GM12878 (cell line): ENCODE results near the gene MYOM3. TPM values are rescaled to one million over a fixed set of nuclear protein-coding genes. Genes with fewer than 3 reads are reported as not detected.

Experiments
- ATAC-seq: fragments of 200-7000 bp; cut with Tn5 transposase; 3 replicates; pipeline ENCODE4 v1.9.1; 2020; ENCODE audit warnings: mild to moderate bottlenecking, moderate library complexity
- BruUV-seq: library from RNA; stranded (reverse); fragments of 400-500 nt; replicated peaks from 2 replicates; lab custom pipeline; 2021; lab: Mats Ljungman, UMichigan
- CTCF ChIA-PET: fragments of 300-600 bp; sonication (Branson Sonifier 250); formaldehyde crosslinking; extraction: SDS; loops from one replicate; lab custom pipeline; 2021; ENCODE audit warnings: inconsistent platforms; lab: Yijun Ruan, JAX
- POLR2A ChIA-PET: fragments of 350-600 bp; formaldehyde crosslinking; extraction: SDS; loops from one replicate; lab custom pipeline; 2021; ENCODE audit warnings: inconsistent platforms; lab: Charles Lee
- RAD21 ChIA-PET: fragments of 300-600 bp; sonication (Branson Sonifier 250); formaldehyde crosslinking; loops from one replicate; lab custom pipeline; 2023; ENCODE audit warnings: antibody characterized with exemption; ENCODE audit not compliant: unreplicated experiment; lab: Charles Lee
- SMC1A ChIA-PET: fragments of 300-600 bp; sonication (Branson Sonifier 250); formaldehyde crosslinking; loops from one replicate; lab custom pipeline; 2023; ENCODE audit not compliant: unreplicated experiment, uncharacterized antibody; lab: Charles Lee
- DNase-seq: peaks from one replicate; pipeline ENCODE4 v3.0.0-alpha.2; 2011; ENCODE audit warnings: low read depth, low spot score
- FAIRE-seq: peaks from 3 replicates; lab custom pipeline; 2011; peaks lifted over from hg19 to GRCh38; lab: Jason Lieb, UNC
- H2AFZ ChIP-seq: 2 replicates; pipeline ENCODE4 v1.6.0; 2011; ENCODE audit warnings: low read depth, low read length, control low read depth; ENCODE audit not compliant: control insufficient read depth
- H3K27ac ChIP-seq: 2 replicates; pipeline ENCODE4 v1.5.1; 2011; ENCODE audit warnings: control low read depth; ENCODE audit not compliant: control insufficient read depth, insufficient read depth
- H3K27me3 ChIP-seq, 2 experiments: replicated peaks in 1 of 2; 2 replicates each; pipeline versions ENCODE4 v1.6.0 to v1.6.1; 2011; ENCODE audit warnings: low read length in 1 of 2; ENCODE audit not compliant: control insufficient read depth in 2 of 2, insufficient read depth in 2 of 2
- H3K36me3 ChIP-seq, 2 experiments: 2 replicates each; pipeline ENCODE4 v1.5.1; 2011; ENCODE audit warnings: low read length in 1 of 2; ENCODE audit not compliant: control insufficient read depth in 2 of 2, insufficient read depth in 2 of 2
- H3K4me1 ChIP-seq: 2 replicates; pipeline ENCODE4 v1.6.1; 2011; ENCODE audit warnings: mild to moderate bottlenecking, low read length, moderate library complexity, mixed read lengths; ENCODE audit not compliant: control insufficient read depth, insufficient read depth
- H3K4me2 ChIP-seq: 2 replicates; pipeline ENCODE4 v1.6.0; 2011; ENCODE audit warnings: control low read depth; ENCODE audit not compliant: control insufficient read depth, insufficient read depth
- H3K4me3 ChIP-seq: fragments of 200-600 bp; sonication (generic); 2 replicates; pipeline ENCODE4 v1.5.1; 2016
- H3K79me2 ChIP-seq: 2 replicates; pipeline ENCODE4 v1.6.0; 2011; ENCODE audit warnings: low read length; ENCODE audit not compliant: control insufficient read depth, insufficient read depth
- H3K9ac ChIP-seq: 2 replicates; pipeline ENCODE4 v1.8.0; 2011; ENCODE audit warnings: low read length, control low read depth, mixed read lengths; ENCODE audit not compliant: control insufficient read depth, insufficient read depth
- H3K9me3 ChIP-seq: replicated peaks from 3 replicates; pipeline ENCODE4 v1.5.1; 2011; ENCODE audit warnings: mild to moderate bottlenecking, low read length; ENCODE audit not compliant: control insufficient read depth, insufficient read depth
- H4K20me1 ChIP-seq: 2 replicates; pipeline ENCODE4 v1.6.0; 2011; ENCODE audit not compliant: control insufficient read depth, insufficient read depth
- ATF2 ChIP-seq: IDR thresholded peaks from 2 replicates; pipeline ENCODE4 v1.6.1; 2012; ENCODE audit warnings: low read length, inconsistent platforms
- BACH1 ChIP-seq: fragments of 450-650 bp; IDR thresholded peaks from 2 replicates; pipeline ENCODE4 v1.6.1; 2017; ENCODE audit warnings: mild to moderate bottlenecking, borderline replicate concordance
- BCL11A ChIP-seq: IDR thresholded peaks from 2 replicates; pipeline ENCODE4 v1.6.1; 2011; ENCODE audit warnings: low read depth, low read length
- E2F4 ChIP-seq: IDR thresholded peaks from 2 replicates; pipeline ENCODE4 v1.6.1; 2012; ENCODE audit warnings: low read depth, low read length, improper control_type of control experiment
- EP300 ChIP-seq, 2 experiments: fragments of 150-350 bp in 1 of 2; IDR thresholded peaks; 2 replicates each; pipeline ENCODE4 v1.6.1; 2011 to 2012; ENCODE audit warnings: low read depth in 2 of 2, low read length in 2 of 2, borderline replicate concordance in 1 of 2, improper control_type of control experiment in 1 of 2, inconsistent platforms in 1 of 2; ENCODE audit not compliant: control insufficient read depth in 1 of 2
- EZH2 ChIP-seq: IDR thresholded peaks from 2 replicates; pipeline ENCODE4 v1.6.1; 2012; ENCODE audit warnings: low read depth, mild to moderate bottlenecking, control low read depth, inconsistent platforms, low read length, borderline replicate concordance; ENCODE audit not compliant: control insufficient read depth
- HDAC6 ChIP-seq: fragments of 200-600 bp; sonication (generic); IDR thresholded peaks from one replicate; pipeline ENCODE4 v1.8.0; 2017; ENCODE audit warnings: antibody characterized with exemption; ENCODE audit not compliant: unreplicated experiment
- MEF2B ChIP-seq: fragments of 450-650 bp; IDR thresholded peaks from 2 replicates; pipeline ENCODE4 v1.6.1; 2018; ENCODE audit warnings: mild to moderate bottlenecking, moderate library complexity; ENCODE audit not compliant: partially characterized antibody, poor library complexity, severe bottlenecking
- MYC ChIP-seq: IDR thresholded peaks from 2 replicates; pipeline ENCODE4 v1.6.1; 2011; ENCODE audit warnings: mild to moderate bottlenecking, low read length, moderate library complexity, inconsistent platforms; ENCODE audit not compliant: insufficient read depth, insufficient replicate concordance, insufficient read length, severe bottlenecking
- NBN ChIP-seq: fragments of 450-650 bp; IDR thresholded peaks from 2 replicates; pipeline ENCODE4 v1.6.1; 2016
- NRF1 ChIP-seq: conservative IDR thresholded peaks from 2 replicates; pipeline ENCODE4 v1.6.1; 2011; ENCODE audit warnings: mild to moderate bottlenecking, low read depth, low read length, improper control_type of control experiment
- RAD21 ChIP-seq: IDR thresholded peaks from 2 replicates; pipeline ENCODE4 v1.6.1; 2011; ENCODE audit warnings: mild to moderate bottlenecking, low read depth, low read length, moderate library complexity; ENCODE audit not compliant: insufficient read depth
- RCOR1 ChIP-seq: conservative IDR thresholded peaks from 2 replicates; pipeline ENCODE4 v1.6.1; 2012; ENCODE audit warnings: low read depth, low read length, improper control_type of control experiment
- RFX5 ChIP-seq: IDR thresholded peaks from 2 replicates; pipeline ENCODE4 v1.6.1; 2011; ENCODE audit warnings: low read depth, low read length, improper control_type of control experiment
- SMARCA5 ChIP-seq: fragments of 450-650 bp; IDR thresholded peaks from 2 replicates; pipeline ENCODE4 v1.6.1; 2017; ENCODE audit warnings: mild to moderate bottlenecking
- SRF ChIP-seq, 2 experiments: IDR thresholded peaks; 2 replicates each; pipeline ENCODE4 v1.6.1; 2011; ENCODE audit warnings: low read depth in 2 of 2, low read length in 2 of 2, mild to moderate bottlenecking in 1 of 2, moderate library complexity in 1 of 2
- TAF1 ChIP-seq: IDR thresholded peaks from 2 replicates; pipeline ENCODE4 v1.6.1; 2011; ENCODE audit warnings: mild to moderate bottlenecking, low read depth, low read length, borderline replicate concordance
- WRNIP1 ChIP-seq: IDR thresholded peaks from 2 replicates; pipeline ENCODE4 v1.6.1; 2011; ENCODE audit warnings: low read depth, low read length, improper control_type of control experiment, borderline replicate concordance
- YY1 ChIP-seq: IDR thresholded peaks from 2 replicates; pipeline ENCODE4 v1.6.1; 2011; ENCODE audit warnings: low read depth, mild to moderate bottlenecking, low read length
- WGBS: methylation state at CpG from one replicate; pipeline ENCODE4 v1.1.6; 2016; ENCODE audit warnings: low lambda C conversion rate; ENCODE audit not compliant: insufficient replicate concordance, insufficient coverage; ENCODE audit errors: missing lambda C conversion rate; 5-methylcytosine and 5-hydroxymethylcytosine counted together
- in situ Hi-C: fragments of 300-500 bp; cut with MboI; formaldehyde crosslinking; loops from 9 replicates; pipeline ENCODE4 v1.14.3; 2018; ENCODE audit warnings: mixed read lengths
- intact Hi-C: fragments of 100-400 bp; cut with micrococcal nuclease; formaldehyde crosslinking; loops from one replicate; pipeline ENCODE4 v1.14.2; 2022; ENCODE audit not compliant: unreplicated experiment
- polyA plus RNA-seq, 11 experiments: library from polyadenylated mRNA; depleted of rRNA in 4 of 11; unstranded in 6 of 11; stranded (reverse) in 5 of 11; fragments of >200 nt; fragmentation: Nextera tagmentation in 4 of 11; fragmentation: Illumina TruSeq in 1 of 11; extraction: Ambion mirVana in 4 of 11; extraction: Trizol in 1 of 11; gene quantifications; 1 replicate in 1 of 11; 2 replicates in 10 of 11; pipeline versions ENCODE4 v1.2.1 to v1.2.3, GENCODE V29; 2011 to 2016; ENCODE audit warnings: inconsistent platforms in 2 of 11, missing spikeins in 2 of 11, low read depth in 1 of 11
- total RNA-seq, 4 experiments: library from RNA; depleted of rRNA in 3 of 4; stranded (reverse); fragments of >200 nt in 3 of 4; fragmentation: Illumina TruSeq in 1 of 4; extraction: Trizol in 1 of 4; gene quantifications; 2 replicates each; pipeline versions ENCODE4 v1.2.1 to v1.2.3, GENCODE V29; 2013 to 2021

The MYOM3 gene
- total and polyA plus RNA-seq, 10 of the 15 experiments (the other 5 are each of a cell fraction or from before 2014, with no cell fraction given): 0.06 TPM; not detected in 9

DNA sequence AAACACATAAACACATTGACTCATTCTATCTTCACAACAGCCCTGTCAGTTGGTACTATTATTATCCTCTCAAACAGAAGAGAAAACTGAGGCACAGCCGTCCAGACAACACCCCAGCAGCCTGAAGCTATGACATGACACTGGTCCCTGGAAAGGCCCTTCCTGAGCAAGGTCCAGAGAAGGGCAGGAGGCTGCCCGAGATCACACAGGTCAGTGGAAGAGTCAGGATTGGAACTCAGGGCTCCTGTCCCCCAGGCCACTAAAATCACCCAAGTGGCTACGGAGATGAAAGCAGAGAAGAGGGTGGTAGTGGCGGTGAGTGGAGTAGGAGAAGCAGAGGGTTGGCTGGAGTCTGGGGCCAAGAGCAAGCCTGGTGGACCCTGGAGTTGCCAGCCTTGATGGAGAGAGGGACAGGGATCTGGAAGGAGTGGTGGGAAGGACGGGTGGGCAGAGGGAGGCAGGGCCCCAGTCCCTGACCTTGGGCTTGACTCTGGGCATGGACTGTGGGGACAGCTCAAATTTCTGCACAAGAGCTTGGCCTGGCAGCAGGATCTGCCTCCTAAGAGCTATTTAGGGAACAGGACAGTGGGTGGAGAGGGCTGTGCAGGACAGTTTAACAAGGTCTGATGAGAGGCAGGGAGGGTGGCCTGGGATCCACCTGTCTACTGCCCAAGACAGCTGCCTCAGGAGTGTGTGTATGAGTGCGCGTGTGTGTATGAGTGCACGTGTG lies 15.8 kb downstream of the MYOM3 start:
- Histone ChIP-seq H3K4me2 (no peak overlapping the region), H3K4me1 (no peaks in the 10 kb centered on the region), H3K27ac (no peak overlapping the region), H3K9me3 (no peaks in the 10 kb centered on the region), H2AFZ (no peak overlapping the region), H3K9ac (no peak overlapping the region), H4K20me1 (no peaks in the 10 kb centered on the region), H3K4me3 (no peak overlapping the region), H3K79me2 (no peaks in the 10 kb centered on the region), H3K36me3 (no peaks in the 10 kb centered on the region), H3K27me3 (no peaks in the 10 kb centered on the region; a peak in 1 of 4 replicates)
- CTCF ChIA-PET: no interaction called here
- SMC1A ChIA-PET: no interaction called here
- POLR2A ChIA-PET: no interaction called here
- in situ Hi-C loops: no loop called here
- 44% methylated on average over 8 of the region's 8 CpGs for WGBS
- no peak for DNase-seq
- no peak for TF ChIP-seq EZH2
- TF ChIP-seq NBN: no peak
- no peak for TF ChIP-seq EP300 (IDR thresholded peaks at IDR 0.05; ENCODE audit: borderline replicate concordance in 1 of 2, control insufficient read depth in 1 of 2, low read depth in 2 of 2, low read length in 2 of 2)
- TF ChIP-seq NRF1: no peak
- no peak for TF ChIP-seq YY1
- no peak for TF ChIP-seq ATF2
- no peak for TF ChIP-seq WRNIP1
- TF ChIP-seq TAF1: no peak
- no peak for TF ChIP-seq BACH1
- no peak for TF ChIP-seq MEF2B
- TF ChIP-seq RFX5: no peak
- no peak for TF ChIP-seq RCOR1
- no peak for TF ChIP-seq BCL11A
- no peak for TF ChIP-seq RAD21
- TF ChIP-seq MYC: no peak
- no peak for TF ChIP-seq SRF (IDR thresholded peaks at IDR 0.05; ENCODE audit: low read depth in 2 of 2, low read length in 2 of 2)
- TF ChIP-seq E2F4: no peak
- TF ChIP-seq HDAC6: no peak
- no peak for TF ChIP-seq SMARCA5
- intact Hi-C loops: no loop called here
- BruUV-seq: no TSS peak
- ATAC-seq: no peak
- RAD21 ChIA-PET: no interaction called here
- FAIRE-seq: no peak
